HepG2 (cell line): Measurements from ENCODE around the gene RINL. TPM values are rescaled to one million over a fixed set of nuclear protein-coding genes. Genes with fewer than 3 reads are reported as not detected.
A peak's percentile ranks its signal among the peaks of the same experiment; 100 is the strongest.

Source experiments
- BCL3 ChIP-seq: sonication (generic); formaldehyde crosslinking; IDR thresholded peaks from 2 replicates; pipeline ENCODE4 v1.5.1; 2020; ENCODE audit warnings: mild to moderate bottlenecking, missing genetic modification reagents, moderate library complexity
- CBX5 ChIP-seq: sonication (generic); formaldehyde crosslinking; IDR thresholded peaks from 2 replicates; pipeline ENCODE4 v1.4.0; 2020; ENCODE audit warnings: missing genetic modification reagents, borderline replicate concordance
- CHD4 ChIP-seq: fragments of 200-600 bp; sonication (generic); IDR thresholded peaks from 2 replicates; pipeline ENCODE4 v1.7.0; 2017; ENCODE audit warnings: mild to moderate bottlenecking, low read length, borderline replicate concordance
- CREM ChIP-seq, 2 experiments: sonication (generic) in 1 of 2; formaldehyde crosslinking in 1 of 2; IDR thresholded peaks; 2 replicates each; pipeline versions ENCODE4 v1.4.0 to v1.6.1; 2016 to 2020; ENCODE audit warnings: antibody characterized with exemption in 1 of 2, mild to moderate bottlenecking in 1 of 2, missing genetic modification reagents in 1 of 2
- DMAP1 ChIP-seq: IDR thresholded peaks from 2 replicates; pipeline ENCODE4 v1.6.1; 2016
- E2F5 ChIP-seq: sonication (generic); formaldehyde crosslinking; conservative IDR thresholded peaks from 2 replicates; pipeline ENCODE4 v1.4.0; 2020; ENCODE audit warnings: missing genetic modification reagents
- FOSL2 ChIP-seq: sonication (generic); formaldehyde crosslinking; IDR thresholded peaks from 2 replicates; pipeline ENCODE4 v1.4.0; 2020; ENCODE audit warnings: missing genetic modification reagents
- FOXK2 ChIP-seq: fragments of 450-650 bp; IDR thresholded peaks from 2 replicates; pipeline ENCODE4 v1.6.1; 2016
- GATA4 ChIP-seq: sonication (generic); IDR thresholded peaks from 2 replicates; pipeline ENCODE4 v1.6.1; 2016; ENCODE audit warnings: antibody characterized with exemption, low read depth, borderline replicate concordance
- KAT8 ChIP-seq: IDR thresholded peaks from 2 replicates; pipeline ENCODE4 v1.6.1; 2016; ENCODE audit warnings: missing genetic modification reagents, missing compliant biosample characterization
- MXD3 ChIP-seq: IDR thresholded peaks from 2 replicates; pipeline ENCODE4 v1.6.1; 2016; ENCODE audit warnings: mild to moderate bottlenecking, missing biosample characterization, missing genetic modification reagents
- NFE2L2 ChIP-seq: fragments of 150-350 bp; IDR thresholded peaks from 2 replicates; pipeline ENCODE4 v1.6.1; 2014; ENCODE audit warnings: low read length
- RORA ChIP-seq: sonication (generic); formaldehyde crosslinking; IDR thresholded peaks from 2 replicates; pipeline ENCODE4 v1.5.0; 2020; ENCODE audit warnings: mild to moderate bottlenecking, missing genetic modification reagents, moderate library complexity
- SYNCRIP ChIP-seq: fragments of 200-400 bp; formaldehyde crosslinking; IDR thresholded peaks from 2 replicates; pipeline ENCODE4 v1.6.1; 2018; ENCODE audit warnings: mild to moderate bottlenecking, low read depth, low read length; ENCODE audit not compliant: insufficient read depth
- TAF15 ChIP-seq: fragments of 200-400 bp; formaldehyde crosslinking; IDR thresholded peaks from one replicate; pipeline ENCODE4 v1.6.1; 2018; ENCODE audit warnings: mild to moderate bottlenecking, low read depth, low read length; ENCODE audit not compliant: poor library complexity, severe bottlenecking
- ZNF281 ChIP-seq: sonication (generic); formaldehyde crosslinking; IDR thresholded peaks from 2 replicates; pipeline ENCODE4 v1.4.0; 2020; ENCODE audit warnings: missing genetic modification reagents, borderline replicate concordance
- ZNF557 ChIP-seq: sonication (generic); formaldehyde crosslinking; IDR thresholded peaks from 2 replicates; pipeline ENCODE4 v1.4.0; 2020; ENCODE audit warnings: missing genetic modification reagents
- ZNF614 ChIP-seq: IDR thresholded peaks from 2 replicates; pipeline ENCODE4 v1.6.1; 2018; ENCODE audit warnings: missing biosample characterization, missing genetic modification reagents, inconsistent platforms, borderline replicate concordance
- ZNF83 ChIP-seq: sonication (generic); formaldehyde crosslinking; IDR thresholded peaks from 2 replicates; pipeline ENCODE4 v1.4.0; 2020; ENCODE audit warnings: missing genetic modification reagents, mild to moderate bottlenecking, borderline replicate concordance
- polyA plus RNA-seq, 8 experiments: library from polyadenylated mRNA; depleted of rRNA in 3 of 8; stranded (reverse) in 7 of 8; unstranded in 1 of 8; fragments of >200 nt; fragmentation: Illumina TruSeq in 4 of 8; extraction: Trizol in 4 of 8; gene quantifications; 2 replicates each; pipeline versions ENCODE4 v1.2.1 to v1.2.3, GENCODE V29; 2011 to 2016; ENCODE audit warnings: low read depth in 4 of 8, missing spikeins in 1 of 8, mixed read lengths in 1 of 8; ENCODE audit not compliant: insufficient read depth in 1 of 8
- total RNA-seq, 5 experiments: library from RNA; depleted of rRNA; stranded (reverse); fragments of >200 nt; fragmentation: Illumina TruSeq; extraction: Trizol; gene quantifications; 2 replicates each; pipeline ENCODE4 v1.2.3, GENCODE V29; 2016; ENCODE audit warnings: low read depth in 1 of 5

RINL gene
- total and polyA plus RNA-seq, 2 of the 13 experiments (the other 11 are each of a cell fraction or from before 2014, with no cell fraction given), result 11.4 to 18.0 TPM

GRCh38 chr19:38850976-38851621 lies 27.0 kb downstream of the RINL start (continued):
- TF ChIP-seq RORA (CRISPR knock-in tag) (no peak), ZNF614 (CRISPR knock-in tag) (no peak), CBX5 (CRISPR knock-in tag) (no peak), DMAP1 (peak; percentile 6; the same call in 1 of the 2 replicates), CREM (IDR thresholded peaks at IDR 0.05) (no peak), CREM (CRISPR knock-in tag; IDR thresholded peaks at IDR 0.05) (no peak), FOSL2 (no peak), E2F5 (CRISPR knock-in tag) (no peak), TAF15 (no peak), CHD4 (peak; percentile 72; the same call in 1 of the 2 replicates), BCL3 (no peak; the same call in 1 of the 2 replicates), SYNCRIP (no peak), ZNF281 (CRISPR knock-in tag) (0 out of 2 replicates have a peak, but pooled peaks have one; percentile 11), ZNF557 (no peak), KAT8 (CRISPR knock-in tag) (no peak), GATA4 (no peak), MXD3 (CRISPR knock-in tag) (no peak), ZNF83 (no peak), NFE2L2 (no peak), FOXK2 (no peak)
